SK-N-SH treated with all-trans-retinoic acid at 6 μM for 48 hours (cell line): ENCODE results near the gene KIF17.

Experiments used
- ATAC-seq: fragments of 200-7000 bp; cut with Tn5 transposase; 3 replicates; pipeline ENCODE4 v1.9.1; 2020; ENCODE audit warnings: mild to moderate bottlenecking, moderate library complexity
- ARNTL ChIP-seq: fragments of 450-650 bp; formaldehyde crosslinking; IDR thresholded peaks from 2 replicates; pipeline ENCODE4 v1.5.0; 2020; ENCODE audit warnings: low read depth, mild to moderate bottlenecking, moderate library complexity, borderline replicate concordance
- BACH2 ChIP-seq: fragments of 250-450 bp; sonication (Bioruptor Pico); IDR thresholded peaks from 2 replicates; pipeline ENCODE4 v1.9.0; 2021; ENCODE audit warnings: mild to moderate bottlenecking, borderline replicate concordance
- CREB5 ChIP-seq: fragments of 250-450 bp; sonication (Bioruptor Pico); IDR thresholded peaks from 2 replicates; pipeline ENCODE4 v1.5.1; 2020; ENCODE audit warnings: low read depth, mild to moderate bottlenecking, moderate library complexity
- CSDC2 ChIP-seq: fragments of 250-450 bp; sonication (Bioruptor Pico); IDR thresholded peaks from 2 replicates; pipeline ENCODE4 v1.5.0; 2020; ENCODE audit warnings: mild to moderate bottlenecking, moderate library complexity
- ESRRG ChIP-seq: fragments of 250-450 bp; sonication (Bioruptor Pico); IDR thresholded peaks from 2 replicates; pipeline ENCODE4 v1.6.1; 2021; ENCODE audit warnings: mild to moderate bottlenecking
- OSR1 ChIP-seq: fragments of 250-450 bp; sonication (Bioruptor Pico); IDR thresholded peaks from 2 replicates; pipeline ENCODE4 v1.8.0; 2022; ENCODE audit warnings: moderate library complexity, mild to moderate bottlenecking, inconsistent platforms
- PATZ1 ChIP-seq: fragments of 250-450 bp; sonication (Bioruptor Pico); IDR thresholded peaks from 2 replicates; pipeline ENCODE4 v1.8.0; 2020; ENCODE audit warnings: mild to moderate bottlenecking, moderate library complexity, borderline replicate concordance
- POU6F1 ChIP-seq: fragments of 250-450 bp; sonication (Bioruptor Pico); IDR thresholded peaks from 2 replicates; pipeline ENCODE4 v1.8.0; 2021; ENCODE audit warnings: low read depth, mild to moderate bottlenecking, moderate library complexity, borderline replicate concordance
- PPARA ChIP-seq: fragments of 250-450 bp; sonication (Bioruptor Pico); IDR thresholded peaks from 2 replicates; pipeline ENCODE4 v1.5.0; 2020; ENCODE audit warnings: mild to moderate bottlenecking, borderline replicate concordance
- RARB ChIP-seq: fragments of 250-450 bp; sonication (Bioruptor Pico); IDR thresholded peaks from 2 replicates; pipeline ENCODE4 v1.8.0; 2021; ENCODE audit warnings: mild to moderate bottlenecking, moderate library complexity
- SNAI2 ChIP-seq: fragments of 250-450 bp; sonication (Bioruptor Pico); IDR thresholded peaks from 2 replicates; pipeline ENCODE4 v1.5.0; 2020; ENCODE audit warnings: mild to moderate bottlenecking, moderate library complexity
- TCF4 ChIP-seq: fragments of 250-450 bp; sonication (Bioruptor Pico); IDR thresholded peaks from 2 replicates; pipeline ENCODE4 v1.8.0; 2021; ENCODE audit warnings: mild to moderate bottlenecking, moderate library complexity, borderline replicate concordance
- ZFP3 ChIP-seq: fragments of 250-450 bp; sonication (Bioruptor Pico); IDR thresholded peaks from 2 replicates; pipeline ENCODE4 v1.5.0; 2020; ENCODE audit warnings: mild to moderate bottlenecking, moderate library complexity
- ZNF70 ChIP-seq: fragments of 450-650 bp; formaldehyde crosslinking; IDR thresholded peaks from 2 replicates; pipeline ENCODE4 v1.5.0; 2020; ENCODE audit warnings: mild to moderate bottlenecking, moderate library complexity
- ZNF8 ChIP-seq: fragments of 450-650 bp; formaldehyde crosslinking; IDR thresholded peaks from 2 replicates; pipeline ENCODE4 v1.5.0; 2020; ENCODE audit warnings: mild to moderate bottlenecking, moderate library complexity
- TF ChIP-seq, protein P1 (sequence below): fragments of 250-450 bp; sonication (Bioruptor Pico); IDR thresholded peaks from 2 replicates; pipeline ENCODE4 v1.5.1; 2021; ENCODE audit warnings: mild to moderate bottlenecking, moderate library complexity
- TF ChIP-seq, protein P2 (sequence below): fragments of 250-450 bp; sonication (Bioruptor Pico); IDR thresholded peaks from 2 replicates; pipeline ENCODE4 v1.5.0; 2020; ENCODE audit warnings: mild to moderate bottlenecking, moderate library complexity

Gene KIF17

DNA sequence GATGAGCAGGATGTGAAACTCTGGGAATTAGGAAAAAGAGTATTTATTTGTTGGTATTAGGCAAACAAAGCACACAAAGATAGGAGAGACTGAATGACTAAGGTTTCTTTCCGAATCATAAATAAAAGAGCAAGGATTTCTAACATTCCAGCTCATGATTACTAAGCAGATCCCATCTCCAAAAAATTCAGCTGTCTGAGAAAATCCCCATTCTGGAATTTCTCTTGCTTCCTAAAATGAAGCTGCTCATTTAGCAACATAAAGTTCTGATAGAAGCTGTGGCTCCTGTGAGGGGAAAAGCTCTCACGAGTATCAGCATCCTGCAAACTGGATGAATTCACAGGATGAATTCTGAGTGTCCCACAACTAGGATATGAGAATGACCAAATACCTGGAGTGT, 21.4 kb upstream of the KIF17 start (continued):
- TF ChIP-seq, protein P1, sequence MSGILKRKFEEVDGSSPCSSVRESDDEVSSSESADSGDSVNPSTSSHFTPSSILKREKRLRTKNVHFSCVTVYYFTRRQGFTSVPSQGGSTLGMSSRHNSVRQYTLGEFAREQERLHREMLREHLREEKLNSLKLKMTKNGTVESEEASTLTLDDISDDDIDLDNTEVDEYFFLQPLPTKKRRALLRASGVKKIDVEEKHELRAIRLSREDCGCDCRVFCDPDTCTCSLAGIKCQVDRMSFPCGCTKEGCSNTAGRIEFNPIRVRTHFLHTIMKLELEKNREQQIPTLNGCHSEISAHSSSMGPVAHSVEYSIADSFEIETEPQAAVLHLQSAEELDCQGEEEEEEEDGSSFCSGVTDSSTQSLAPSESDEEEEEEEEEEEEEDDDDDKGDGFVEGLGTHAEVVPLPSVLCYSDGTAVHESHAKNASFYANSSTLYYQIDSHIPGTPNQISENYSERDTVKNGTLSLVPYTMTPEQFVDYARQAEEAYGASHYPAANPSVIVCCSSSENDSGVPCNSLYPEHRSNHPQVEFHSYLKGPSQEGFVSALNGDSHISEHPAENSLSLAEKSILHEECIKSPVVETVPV (CRISPR knock-in tag), result no peak
- TF ChIP-seq SNAI2 (CRISPR knock-in tag), result no peak
- no peak for TF ChIP-seq ZFP3 (CRISPR knock-in tag)

DNA sequence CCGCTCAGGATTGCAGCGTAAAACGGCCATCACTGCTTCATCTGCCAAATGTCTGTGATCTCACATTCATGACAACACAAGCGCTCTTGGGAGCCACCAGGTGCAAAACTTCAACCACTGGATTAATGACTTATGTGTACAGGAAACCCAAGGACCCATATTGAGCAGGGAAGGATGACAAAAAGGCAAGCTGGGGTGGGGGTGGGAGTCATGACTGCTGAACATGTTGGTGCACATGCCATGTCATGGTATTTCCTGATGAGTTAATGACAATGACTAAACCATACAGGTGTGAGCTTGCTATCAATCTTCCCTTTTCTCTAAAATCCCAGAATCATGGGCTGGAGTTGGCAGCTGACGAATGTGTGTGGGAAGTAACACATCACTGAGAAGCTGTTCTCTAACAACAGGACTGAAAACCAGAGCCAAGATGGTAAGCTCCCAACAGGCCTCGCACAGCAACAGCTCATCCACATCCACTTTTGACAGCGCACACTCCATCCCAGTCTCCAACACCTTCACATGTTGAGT, 17.8 kb upstream of the KIF17 start:
- ATAC-seq, result no peak
- TF ChIP-seq ZNF70 (no peak), TCF4 (no peak), OSR1 (no peak), CREB5 (CRISPR knock-in tag) (no peak)

- TF ChIP-seq PATZ1 (CRISPR knock-in tag), result no peak
- no peak for TF ChIP-seq POU6F1 (CRISPR knock-in tag)
- TF ChIP-seq, protein P2, sequence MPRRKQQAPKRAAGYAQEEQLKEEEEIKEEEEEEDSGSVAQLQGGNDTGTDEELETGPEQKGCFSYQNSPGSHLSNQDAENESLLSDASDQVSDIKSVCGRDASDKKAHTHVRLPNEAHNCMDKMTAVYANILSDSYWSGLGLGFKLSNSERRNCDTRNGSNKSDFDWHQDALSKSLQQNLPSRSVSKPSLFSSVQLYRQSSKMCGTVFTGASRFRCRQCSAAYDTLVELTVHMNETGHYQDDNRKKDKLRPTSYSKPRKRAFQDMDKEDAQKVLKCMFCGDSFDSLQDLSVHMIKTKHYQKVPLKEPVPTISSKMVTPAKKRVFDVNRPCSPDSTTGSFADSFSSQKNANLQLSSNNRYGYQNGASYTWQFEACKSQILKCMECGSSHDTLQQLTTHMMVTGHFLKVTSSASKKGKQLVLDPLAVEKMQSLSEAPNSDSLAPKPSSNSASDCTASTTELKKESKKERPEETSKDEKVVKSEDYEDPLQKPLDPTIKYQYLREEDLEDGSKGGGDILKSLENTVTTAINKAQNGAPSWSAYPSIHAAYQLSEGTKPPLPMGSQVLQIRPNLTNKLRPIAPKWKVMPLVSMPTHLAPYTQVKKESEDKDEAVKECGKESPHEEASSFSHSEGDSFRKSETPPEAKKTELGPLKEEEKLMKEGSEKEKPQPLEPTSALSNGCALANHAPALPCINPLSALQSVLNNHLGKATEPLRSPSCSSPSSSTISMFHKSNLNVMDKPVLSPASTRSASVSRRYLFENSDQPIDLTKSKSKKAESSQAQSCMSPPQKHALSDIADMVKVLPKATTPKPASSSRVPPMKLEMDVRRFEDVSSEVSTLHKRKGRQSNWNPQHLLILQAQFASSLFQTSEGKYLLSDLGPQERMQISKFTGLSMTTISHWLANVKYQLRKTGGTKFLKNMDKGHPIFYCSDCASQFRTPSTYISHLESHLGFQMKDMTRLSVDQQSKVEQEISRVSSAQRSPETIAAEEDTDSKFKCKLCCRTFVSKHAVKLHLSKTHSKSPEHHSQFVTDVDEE (CRISPR knock-in tag), result no peak
- no peak for TF ChIP-seq CSDC2 (CRISPR knock-in tag)
- no peak for TF ChIP-seq BACH2 (CRISPR knock-in tag)
- TF ChIP-seq, all 23 proteins: peak for 0
- no peak for ATAC-seq
Measured at GRCh38 chr1:20733360-20733975, 15.7 kb upstream of the KIF17 start.

- TF ChIP-seq ARNTL (no peak), BACH2 (CRISPR knock-in tag) (no peak), ESRRG (no peak)
- ATAC-seq, result peak; percentile 80
Measured at GRCh38 chr1:20732588-20733359, 15.0 kb upstream of the KIF17 start, which contains the start of gene SH2D5. Gene SH2D5, minus strand, starts transcription at chr1:20732703. Its CDS starts 4,659 bp downstream, at chr1:20728044.

- ATAC-seq, result peak; percentile 83
- TF ChIP-seq OSR1, result no peak
- TF ChIP-seq, protein P2 (CRISPR knock-in tag), result no peak
- TF ChIP-seq BACH2 (CRISPR knock-in tag), result no peak
- TF ChIP-seq ARNTL, result no peak
- no peak for TF ChIP-seq ZFP3 (CRISPR knock-in tag)
- no peak for TF ChIP-seq RARB (CRISPR knock-in tag)
- no peak for TF ChIP-seq PPARA (CRISPR knock-in tag)
- TF ChIP-seq CSDC2 (CRISPR knock-in tag), result no peak
- TF ChIP-seq ZNF70, result no peak
- no peak for TF ChIP-seq PATZ1 (CRISPR knock-in tag)
- no peak for TF ChIP-seq ZNF8 (CRISPR knock-in tag)
- no peak for TF ChIP-seq ESRRG
Measured at GRCh38 chr1:20732071-20732587, 14.3 kb upstream of the KIF17 start.
